ENCODE measurements around the gene AOPEP. TPM values are rescaled to one million over a fixed set of nuclear protein-coding genes. Genes with fewer than 3 reads are reported as not detected.

The AOPEP gene
- total RNA-seq, 1 experiment from 2014 or later, result 15.0 TPM

DNA sequence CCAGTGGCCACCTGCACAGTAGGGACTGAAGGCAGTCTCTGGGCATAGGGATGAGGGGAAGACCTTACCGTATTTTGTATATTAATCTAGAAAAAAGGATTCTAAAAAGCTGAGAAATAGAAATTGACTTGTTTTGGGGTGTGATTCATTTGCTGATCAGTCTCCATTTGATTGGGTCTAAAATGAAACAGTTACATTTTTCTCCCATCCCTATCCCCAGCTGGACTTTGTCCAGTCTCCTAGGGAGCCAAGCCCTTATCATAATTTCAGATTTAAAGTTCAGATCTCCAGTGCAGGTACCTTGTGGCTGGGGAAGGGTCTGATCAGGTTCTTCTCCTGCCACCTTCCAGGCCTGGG, 350.2 kb downstream of the AOPEP start:
- Histone ChIP-seq H3K27me3 (ENCODE audit: insufficient read depth, low read length) (no peaks in the 10 kb centered on the region), H3K9ac (ENCODE audit: extremely low read depth, insufficient read length, low read length) (no peak overlapping the region), H3K23me2 (ENCODE audit: insufficient read length, low read depth, low read length, poor library complexity, severe bottlenecking) (no peaks in the 10 kb centered on the region), H4K91ac (ENCODE audit: insufficient read length, low read depth, low read length) (no peak overlapping the region), H3K14ac (ENCODE audit: insufficient read depth, low read length) (no peak overlapping the region), H2AK5ac (ENCODE audit: insufficient read length, low read length) (no peak overlapping the region), H3K23ac (ENCODE audit: insufficient read length, low read depth, low read length) (no peak overlapping the region), H3K4me2 (ENCODE audit: insufficient read depth, insufficient read length, low read length) (no peak overlapping the region), H2BK120ac (ENCODE audit: low read depth, low read length, poor library complexity, severe bottlenecking) (no peak overlapping the region), H2AFZ (ENCODE audit: low read length) (no peak overlapping the region), H2BK20ac (ENCODE audit: low read depth, low read length, poor library complexity, severe bottlenecking) (no peak overlapping the region), H2BK15ac (ENCODE audit: low read depth, low read length) (no peak overlapping the region), H4K20me1 (ENCODE audit: control insufficient read depth, insufficient read depth, insufficient read length) (no peaks in the 10 kb centered on the region), H3K9me3 (ENCODE audit: control insufficient read depth, low read depth, low read length) (no peaks in the 10 kb centered on the region), H3K79me2 (ENCODE audit: insufficient read depth, low read length) (peaks cover 2% of the 10 kb centered on the region; the same call in 1 of the 2 replicates), H3K56ac (ENCODE audit: insufficient read length, low read depth, low read length) (no peak overlapping the region), H2BK12ac (ENCODE audit: insufficient read length, low read depth, low read length) (no peak overlapping the region), H4K5ac (ENCODE audit: insufficient read length, low read depth, low read length) (no peak overlapping the region), H4K8ac (replicated peaks; ENCODE audit: insufficient read length, low read depth, low read length) (no peak overlapping the region), H3T11ph (ENCODE audit: low read length) (no peak overlapping the region), H3K4me1 (ENCODE audit: insufficient read depth, low read length) (no peaks in the 10 kb centered on the region), H2BK5ac (ENCODE audit: insufficient read length, low read length) (no peak overlapping the region), H3K18ac (ENCODE audit: insufficient read length, low read depth, low read length) (no peak overlapping the region), H3K79me1 (ENCODE audit: insufficient read depth, low read depth, low read length, poor library complexity, severe bottlenecking) (no peaks in the 10 kb centered on the region), H3K27ac (ENCODE audit: insufficient read length, low read depth, low read length) (no peak overlapping the region), H3K4ac (ENCODE audit: low read depth, low read length) (no peak overlapping the region)
- Mint-ChIP-seq H3K4me1 (peaks cover 35 to 39% of the 10 kb centered on the region in 2 experiments), H3K4me3 (no peak overlapping the region), H3K27me3 (ENCODE audit: low read depth) (no peaks in the 10 kb centered on the region), H3K36me3 (ENCODE audit: insufficient read depth in 1 of 3, low read depth in 3 of 3) (no peaks in the 10 kb centered on the region; a peak in 1 of 7 replicates), H3K27ac (no peak overlapping the region; a peak in 1 of 7 replicates), H3K9me3 (no peaks in the 10 kb centered on the region)
- no CpG with 5 or more reads among the region's 1 CpG for WGBS (ENCODE audit: extremely low coverage, insufficient read length, low lambda C conversion rate)
- TF ChIP-seq, protein P1, sequence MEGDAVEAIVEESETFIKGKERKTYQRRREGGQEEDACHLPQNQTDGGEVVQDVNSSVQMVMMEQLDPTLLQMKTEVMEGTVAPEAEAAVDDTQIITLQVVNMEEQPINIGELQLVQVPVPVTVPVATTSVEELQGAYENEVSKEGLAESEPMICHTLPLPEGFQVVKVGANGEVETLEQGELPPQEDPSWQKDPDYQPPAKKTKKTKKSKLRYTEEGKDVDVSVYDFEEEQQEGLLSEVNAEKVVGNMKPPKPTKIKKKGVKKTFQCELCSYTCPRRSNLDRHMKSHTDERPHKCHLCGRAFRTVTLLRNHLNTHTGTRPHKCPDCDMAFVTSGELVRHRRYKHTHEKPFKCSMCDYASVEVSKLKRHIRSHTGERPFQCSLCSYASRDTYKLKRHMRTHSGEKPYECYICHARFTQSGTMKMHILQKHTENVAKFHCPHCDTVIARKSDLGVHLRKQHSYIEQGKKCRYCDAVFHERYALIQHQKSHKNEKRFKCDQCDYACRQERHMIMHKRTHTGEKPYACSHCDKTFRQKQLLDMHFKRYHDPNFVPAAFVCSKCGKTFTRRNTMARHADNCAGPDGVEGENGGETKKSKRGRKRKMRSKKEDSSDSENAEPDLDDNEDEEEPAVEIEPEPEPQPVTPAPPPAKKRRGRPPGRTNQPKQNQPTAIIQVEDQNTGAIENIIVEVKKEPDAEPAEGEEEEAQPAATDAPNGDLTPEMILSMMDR (conservative IDR thresholded peaks at IDR 0.05), result no peak
- no peak for DNase-seq
